Endothelial cell of hepatic sinusoid (primary cell): ENCODE data around the gene BAIAP3.

ENCODE experiments used
- in situ Hi-C: cut with HindIII; loops from 2 replicates; pipeline ENCODE4 v1.10.0; 2017; ENCODE audit warnings: low sequenced_read_pairs

The BAIAP3 gene

DNA sequence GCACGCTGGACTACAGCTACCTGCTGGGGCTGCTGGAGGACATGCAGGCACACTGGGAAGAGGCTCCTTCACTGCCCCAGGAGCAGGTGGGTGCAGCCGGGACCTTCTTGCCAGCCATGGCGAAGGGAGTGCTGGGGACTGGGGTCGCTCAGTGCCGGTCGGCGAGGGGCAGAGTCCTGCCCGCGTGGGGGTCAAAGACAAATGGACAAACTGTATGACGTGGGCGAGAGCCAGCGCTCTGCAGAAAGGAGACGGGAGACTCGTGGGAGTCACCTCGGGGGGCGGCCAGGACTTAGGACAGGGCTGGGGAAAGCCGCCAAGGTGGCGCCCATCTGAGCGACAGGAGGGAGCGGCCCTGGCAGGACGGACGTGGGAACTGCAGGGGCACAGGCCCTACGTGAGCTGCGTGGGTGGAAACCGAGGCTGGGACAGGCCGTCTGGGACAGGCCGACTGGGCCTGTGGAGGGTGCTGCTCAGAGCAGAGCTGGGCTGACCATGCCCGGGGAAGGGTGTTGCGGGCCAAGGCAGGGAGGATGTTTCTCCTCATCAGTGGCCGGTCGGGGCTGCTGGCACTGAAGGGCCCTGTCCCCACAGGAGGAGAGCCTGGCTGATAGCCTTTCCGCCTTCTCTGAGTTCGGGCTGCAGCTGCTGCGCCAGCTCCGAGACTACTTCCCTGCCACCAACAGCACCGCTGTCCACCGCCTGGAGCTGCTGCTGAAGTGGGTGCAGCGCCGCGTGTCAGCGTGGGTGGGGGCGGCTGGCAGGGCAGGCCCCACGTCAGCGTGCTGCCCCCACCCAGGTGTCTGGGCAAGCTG is 10.2 kb downstream of the BAIAP3 start:
- in situ Hi-C loops: no loop called here

DNA sequence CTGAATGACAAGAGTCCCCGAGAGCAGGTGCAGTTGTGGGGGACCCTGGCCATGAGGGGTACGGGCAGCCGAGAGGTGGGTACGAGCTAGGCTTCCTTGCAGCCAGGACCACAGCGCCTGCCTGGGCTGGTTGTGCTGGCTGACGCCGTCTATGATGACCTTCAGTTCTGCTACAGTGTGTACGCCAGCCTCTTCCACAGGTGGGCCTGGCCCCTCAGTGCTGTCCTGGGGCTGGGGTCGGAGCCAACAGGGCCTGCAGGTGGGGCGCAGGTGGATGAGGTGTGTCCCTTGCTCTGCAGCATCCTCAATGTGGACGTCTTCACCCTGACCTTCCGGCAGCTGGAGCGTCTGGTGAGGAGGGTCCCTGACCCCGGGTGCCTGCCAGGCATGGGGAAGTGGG is 11.1 kb downstream of the BAIAP3 start:
- in situ Hi-C loops: no loop called here

DNA sequence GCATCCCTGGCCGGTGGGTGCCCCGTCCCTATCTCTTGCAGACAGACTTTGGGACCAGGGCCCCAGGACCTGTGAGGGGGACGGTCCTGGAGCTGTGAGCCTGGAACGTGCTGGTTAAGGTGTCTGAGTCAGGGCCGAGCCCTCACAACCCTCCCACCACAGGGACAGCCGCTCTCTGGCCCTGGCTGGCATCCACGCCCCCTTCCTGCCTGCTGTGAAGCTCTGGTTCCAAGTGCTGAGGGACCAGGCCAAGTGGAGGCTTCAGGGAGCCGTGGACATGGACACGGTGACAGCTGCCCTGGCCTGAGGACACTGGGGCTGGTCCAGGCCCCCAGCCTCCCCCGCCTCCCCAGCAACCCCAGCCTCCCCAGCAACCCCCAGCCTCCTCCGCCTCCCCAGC is 11.6 kb downstream of the BAIAP3 start:
- in situ Hi-C loops: no loop called here

DNA sequence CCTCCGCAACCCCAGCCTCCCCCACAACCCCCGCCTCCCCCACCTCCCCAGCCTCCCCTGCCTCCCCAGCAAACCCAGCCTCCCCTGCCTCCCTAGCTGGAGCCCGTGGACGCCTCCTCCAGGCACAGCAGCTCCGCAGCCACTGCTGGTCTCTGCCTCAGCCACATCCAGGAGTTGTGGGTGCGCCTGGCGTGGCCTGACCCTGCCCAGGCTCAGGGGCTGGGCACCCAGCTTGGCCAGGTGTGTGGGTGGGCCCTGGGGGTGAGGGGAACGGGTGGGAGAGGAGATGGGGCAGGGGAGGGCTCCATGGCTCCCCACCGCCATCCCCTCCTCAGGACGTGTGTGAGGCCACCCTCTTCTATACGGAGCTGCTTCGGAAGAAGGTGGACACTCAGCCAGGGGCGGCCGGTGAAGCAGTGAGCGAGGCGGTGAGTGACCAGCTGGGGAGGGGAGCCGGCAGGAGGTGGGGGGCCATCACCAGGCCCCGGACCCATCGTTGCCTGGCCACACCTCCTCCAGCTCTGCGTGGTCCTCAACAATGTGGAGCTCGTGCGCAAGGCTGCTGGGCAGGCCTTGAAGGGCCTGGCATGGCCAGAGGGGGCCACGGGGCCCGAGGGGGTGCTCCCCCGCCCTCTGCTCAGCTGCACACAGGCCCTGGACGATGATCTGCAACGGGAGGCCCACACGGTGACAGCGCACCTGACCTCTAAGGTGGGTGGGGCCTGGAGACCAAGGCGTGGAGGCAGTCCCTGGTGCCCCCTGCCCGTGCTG is 12.4 kb downstream of the BAIAP3 start:
- in situ Hi-C loops: no loop called here

DNA sequence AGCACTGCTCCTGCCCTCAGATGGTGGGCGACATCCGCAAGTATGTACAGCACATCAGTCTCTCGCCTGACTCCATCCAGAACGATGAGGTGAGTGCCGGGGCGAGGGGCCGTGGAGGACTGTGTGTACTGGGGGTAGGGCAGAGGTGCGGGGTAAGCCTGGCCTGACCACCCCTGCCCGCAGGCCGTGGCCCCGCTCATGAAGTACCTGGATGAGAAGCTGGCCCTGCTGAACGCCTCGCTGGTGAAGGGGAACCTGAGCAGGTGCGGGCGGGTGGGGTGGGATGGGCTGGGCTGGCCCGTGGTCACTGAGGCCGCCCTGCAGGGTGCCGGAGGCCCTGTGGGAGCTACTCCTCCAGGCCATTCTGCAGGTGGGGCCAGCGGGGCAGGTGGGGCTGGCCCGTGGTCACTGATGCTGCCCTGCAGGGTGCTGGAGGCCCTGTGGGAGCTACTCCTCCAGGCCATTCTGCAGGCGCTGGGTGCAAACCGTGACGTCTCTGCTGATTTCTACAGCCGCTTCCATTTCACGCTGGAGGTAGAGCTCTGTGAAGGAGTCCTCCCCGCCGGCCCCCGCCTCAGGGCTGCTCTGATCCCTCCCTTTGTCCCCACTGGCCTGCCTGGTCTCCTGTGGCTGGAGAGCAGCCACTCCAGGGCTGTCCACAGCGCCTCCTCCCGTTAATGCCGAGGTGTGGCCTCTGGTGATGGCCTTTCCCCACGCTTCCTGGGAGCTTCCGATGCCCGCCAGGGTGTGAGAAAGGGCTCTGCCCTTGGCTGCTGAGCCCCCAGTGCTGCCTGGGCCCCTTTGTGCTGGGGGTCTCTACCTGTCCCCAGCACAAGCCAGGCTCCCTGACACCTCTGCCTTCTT is 13.2 kb downstream of the BAIAP3 start:
- in situ Hi-C loops: no loop called here

DNA sequence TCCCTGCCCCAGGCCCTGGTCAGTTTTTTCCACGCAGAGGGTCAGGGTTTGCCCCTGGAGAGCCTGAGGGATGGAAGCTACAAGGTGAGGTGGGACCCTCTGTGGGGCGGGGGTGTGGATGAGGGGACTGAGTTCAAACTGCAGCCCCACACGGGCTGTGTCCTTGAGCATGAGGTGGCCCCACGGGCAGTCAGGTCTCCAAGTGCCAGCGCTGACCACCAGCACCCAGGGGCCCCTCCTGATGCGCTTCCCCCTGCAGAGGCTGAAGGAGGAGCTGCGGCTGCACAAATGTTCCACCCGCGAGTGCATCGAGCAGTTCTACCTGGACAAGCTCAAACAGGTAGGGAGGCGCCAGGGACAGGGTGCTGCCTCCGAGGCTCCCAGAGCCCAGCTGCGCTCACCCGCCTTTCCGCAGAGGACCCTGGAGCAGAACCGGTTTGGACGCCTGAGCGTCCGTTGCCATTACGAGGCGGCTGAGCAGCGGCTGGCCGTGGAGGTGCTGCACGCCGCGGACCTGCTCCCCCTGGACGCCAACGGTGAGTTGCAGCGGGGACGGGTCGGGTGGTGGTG is 13.9 kb downstream of the BAIAP3 start:
- in situ Hi-C loops: no loop called here

DNA sequence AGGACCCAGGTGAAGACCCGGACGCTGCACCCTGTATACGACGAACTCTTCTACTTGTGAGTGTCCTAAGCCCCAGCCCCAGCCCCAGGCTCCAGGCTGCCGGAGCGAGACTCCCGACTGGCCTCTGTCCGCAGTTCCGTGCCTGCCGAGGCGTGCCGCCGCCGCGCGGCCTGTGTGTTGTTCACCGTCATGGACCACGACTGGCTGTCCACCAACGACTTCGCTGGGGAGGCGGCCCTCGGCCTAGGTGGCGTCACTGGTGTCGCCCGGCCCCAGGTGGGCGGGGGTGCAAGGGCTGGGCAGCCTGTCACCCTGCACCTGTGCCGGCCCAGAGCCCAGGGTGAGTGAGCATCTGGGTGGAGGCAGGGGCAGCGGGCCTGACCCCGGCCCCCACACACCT is 14.5 kb downstream of the BAIAP3 start:
- in situ Hi-C loops: no loop called here

DNA sequence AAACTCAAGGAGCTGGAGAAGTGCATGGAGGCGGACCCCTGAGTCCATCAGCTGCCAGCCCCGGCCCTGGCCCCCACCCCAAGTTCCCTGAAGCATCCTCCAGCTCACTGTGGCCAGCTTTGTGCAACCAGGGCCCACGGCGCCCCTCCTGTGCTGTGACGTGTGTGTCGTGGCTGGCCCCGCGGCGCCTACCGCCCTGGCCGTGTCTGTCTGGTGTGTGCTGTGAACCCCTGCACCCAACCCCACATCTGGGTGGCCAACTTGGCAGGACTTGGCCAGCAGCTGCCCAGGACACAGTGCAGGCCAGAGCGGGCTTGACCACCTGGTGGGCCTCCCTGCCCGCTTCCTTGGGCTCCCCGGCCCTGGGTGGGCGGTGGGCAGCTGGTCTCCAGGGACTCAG is 15.0 kb downstream of the BAIAP3 start:
- in situ Hi-C loops: no loop called here

DNA sequence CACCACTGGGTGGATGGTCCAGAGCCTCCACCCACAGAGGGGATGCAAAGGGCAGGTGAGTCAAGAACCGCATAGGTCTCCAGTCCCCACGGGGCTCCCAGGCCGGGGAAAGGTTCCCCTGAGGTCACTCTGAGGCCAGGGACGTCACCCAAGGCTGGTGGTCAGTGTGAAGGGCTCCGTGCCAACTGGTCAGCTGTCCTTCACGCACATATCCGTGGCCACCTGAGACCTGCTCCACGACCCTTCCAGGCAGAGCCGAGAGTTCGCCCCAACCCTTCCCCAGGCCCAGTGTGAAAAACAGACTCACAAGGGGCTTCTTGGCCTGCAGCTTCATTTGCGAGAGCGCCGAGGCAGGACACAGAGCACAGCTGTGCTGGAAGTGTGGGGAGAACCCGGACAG is 15.5 kb downstream of the BAIAP3 start:
- in situ Hi-C loops: no loop called here

DNA sequence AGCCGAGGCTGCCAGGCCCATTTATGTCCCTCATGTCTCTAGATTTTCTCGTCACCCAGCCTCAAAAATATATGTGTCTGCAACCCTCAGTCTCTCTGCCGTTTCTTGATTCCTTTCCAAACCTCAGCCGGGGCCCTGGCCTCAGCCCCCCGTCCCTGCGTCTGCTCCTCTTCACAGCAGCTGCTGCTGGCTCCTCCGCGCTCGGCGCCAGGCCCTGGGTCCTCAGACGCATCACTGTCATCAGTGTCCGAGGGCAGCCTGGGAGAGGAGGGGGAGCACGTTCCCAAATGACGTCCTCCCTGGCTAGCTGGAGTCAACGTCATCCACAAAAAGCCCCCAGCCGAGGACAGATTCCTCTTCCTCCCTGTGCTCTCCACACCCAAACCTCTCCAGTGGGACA is 15.9 kb downstream of the BAIAP3 start:
- in situ Hi-C loops: no loop called here

DNA sequence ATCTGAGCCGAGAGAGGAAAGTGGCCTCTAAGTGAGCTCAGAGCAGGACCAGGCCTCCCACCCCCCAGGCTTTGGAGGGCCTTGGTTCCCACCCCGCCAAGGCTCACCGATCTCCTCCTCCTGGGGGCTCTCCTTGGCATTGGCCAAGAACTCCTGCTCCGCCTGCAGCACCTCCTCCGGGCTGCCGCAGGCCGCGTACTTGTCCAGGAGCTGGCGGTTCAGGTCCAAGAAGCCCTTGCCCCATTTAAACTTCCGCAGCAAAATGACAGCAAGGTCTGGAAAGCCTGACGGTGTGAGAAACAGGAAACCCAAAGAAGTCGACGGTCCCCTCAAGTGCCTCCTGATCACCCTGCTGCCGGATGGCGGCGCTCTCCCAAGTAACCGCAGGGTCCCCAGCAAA is 16.5 kb downstream of the BAIAP3 start:
- in situ Hi-C loops: no loop called here

DNA sequence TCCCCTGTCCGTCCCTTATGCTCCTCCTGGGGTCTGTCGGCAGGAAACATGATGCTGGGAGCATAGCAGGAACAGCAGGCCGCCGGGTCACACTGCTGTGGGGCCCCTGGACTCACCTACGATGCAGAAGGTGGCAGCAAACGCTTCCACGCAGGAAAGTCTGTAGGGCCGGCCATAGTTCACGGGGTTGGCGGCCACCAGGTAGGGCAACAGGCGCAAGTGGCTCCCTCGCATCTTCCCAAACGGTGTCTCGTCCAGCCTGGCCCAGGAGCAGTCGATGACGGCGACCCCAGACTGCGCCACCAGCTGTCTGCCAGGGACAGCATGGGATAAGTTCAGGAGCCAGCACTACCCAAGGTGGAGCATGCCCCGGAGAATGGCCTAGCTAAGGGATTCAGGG is 17.2 kb downstream of the BAIAP3 start:
- in situ Hi-C loops: no loop called here

DNA sequence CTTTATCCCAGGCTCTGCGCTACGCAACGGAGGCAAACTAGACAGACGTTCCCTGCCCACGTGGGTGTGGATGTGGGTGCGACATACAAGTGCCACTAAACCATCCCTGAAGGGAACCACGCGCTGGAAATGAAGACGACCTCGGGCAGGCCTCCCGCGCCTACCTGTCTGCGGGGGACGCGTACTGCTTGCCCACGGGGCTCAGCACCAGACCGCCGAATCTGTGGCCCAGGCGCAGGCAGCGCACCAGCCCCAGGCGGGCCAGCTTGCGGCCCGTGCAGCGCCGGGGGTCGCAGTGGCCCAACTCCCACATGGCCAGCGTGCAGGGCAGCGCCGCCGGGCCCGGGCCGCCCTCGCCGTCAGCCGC is 17.8 kb downstream of the BAIAP3 start:
- in situ Hi-C loops: no loop called here

DNA sequence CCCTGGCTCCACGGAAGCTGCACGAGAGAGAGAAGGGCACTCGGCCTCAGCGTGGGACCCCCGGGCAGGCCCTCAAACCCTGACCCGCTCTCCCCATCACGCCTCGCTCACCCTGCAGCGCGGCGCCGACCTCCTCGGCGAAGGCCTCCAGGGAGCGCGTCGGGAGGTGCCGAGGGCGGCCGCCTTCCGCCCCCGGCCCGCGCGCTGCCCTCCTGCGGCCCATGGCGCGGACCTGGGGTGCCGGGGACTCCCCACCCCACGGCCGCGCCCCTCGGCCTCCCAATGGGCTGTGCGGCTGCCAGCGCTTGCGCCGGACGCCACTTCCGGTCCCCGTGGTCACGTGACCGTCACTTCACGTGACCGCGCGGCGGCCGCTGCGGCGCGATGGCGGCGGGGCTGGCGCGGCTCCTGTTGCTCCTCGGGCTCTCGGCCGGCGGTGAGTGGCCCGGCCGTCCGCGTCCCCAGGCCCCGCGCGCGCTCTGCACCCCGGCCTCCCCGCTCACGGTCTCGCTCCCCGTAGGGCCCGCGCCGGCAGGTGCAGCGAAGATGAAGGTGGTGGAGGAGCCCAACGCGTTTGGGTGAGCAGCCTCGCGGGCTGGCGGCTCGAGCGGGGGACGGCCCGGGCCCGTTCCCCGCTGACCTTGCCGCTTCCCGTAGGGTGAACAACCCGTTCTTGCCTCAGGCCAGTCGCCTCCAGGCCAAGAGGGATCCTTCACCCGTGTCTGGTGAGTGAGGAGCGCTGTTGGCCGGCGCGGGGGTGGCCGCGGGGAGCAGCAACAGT is 18.3 kb downstream of the BAIAP3 start, which contains the start of the genes GNPTG and TSR3:
GNPTG (plus strand) TSS at position 350 of the 781 bp plus-strand sequence; CDS start at position 385, 35 bp downstream.
TSR3 (minus strand) TSS at position 297 of the 781 bp plus-strand sequence; CDS start at position 223, 74 bp downstream.
- in situ Hi-C loops: no loop called here

DNA sequence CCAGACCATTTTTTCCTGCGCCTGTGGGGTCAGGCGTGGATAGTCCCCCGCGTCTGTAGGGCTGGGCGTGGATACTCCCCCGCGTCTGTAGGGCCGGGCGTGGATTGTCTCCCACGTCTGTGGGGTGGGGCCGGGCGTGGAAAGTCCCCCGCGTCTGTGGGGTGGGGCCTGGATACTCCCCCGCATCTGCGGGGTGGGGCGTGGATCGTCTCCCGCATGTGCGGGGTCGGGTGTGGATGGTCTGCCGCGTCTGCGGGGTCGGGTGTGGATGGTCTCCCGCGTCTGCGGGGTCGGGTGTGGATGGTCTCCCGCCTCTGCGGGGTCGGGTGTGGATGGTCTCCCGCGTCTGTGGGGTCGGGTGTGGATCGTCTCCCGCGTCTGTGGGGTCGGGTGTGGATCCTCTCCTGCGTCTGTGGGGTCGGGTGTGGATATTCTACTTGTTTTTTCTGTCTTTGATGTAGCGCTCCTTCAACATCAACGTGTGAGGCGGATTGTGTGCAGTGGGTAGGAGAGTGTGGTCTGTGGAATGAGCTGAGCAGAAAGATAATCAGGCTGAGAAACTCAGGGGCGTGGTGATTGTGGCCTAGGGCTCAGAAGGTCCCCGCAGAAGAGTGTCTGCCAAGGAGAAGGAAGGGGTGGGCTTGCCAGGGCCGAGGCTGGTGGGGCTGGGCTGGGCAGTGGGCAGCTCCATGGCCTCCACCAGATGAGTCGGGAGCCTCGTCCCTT is 21.5 kb downstream of the BAIAP3 start:
- in situ Hi-C loops: no loop called here

DNA sequence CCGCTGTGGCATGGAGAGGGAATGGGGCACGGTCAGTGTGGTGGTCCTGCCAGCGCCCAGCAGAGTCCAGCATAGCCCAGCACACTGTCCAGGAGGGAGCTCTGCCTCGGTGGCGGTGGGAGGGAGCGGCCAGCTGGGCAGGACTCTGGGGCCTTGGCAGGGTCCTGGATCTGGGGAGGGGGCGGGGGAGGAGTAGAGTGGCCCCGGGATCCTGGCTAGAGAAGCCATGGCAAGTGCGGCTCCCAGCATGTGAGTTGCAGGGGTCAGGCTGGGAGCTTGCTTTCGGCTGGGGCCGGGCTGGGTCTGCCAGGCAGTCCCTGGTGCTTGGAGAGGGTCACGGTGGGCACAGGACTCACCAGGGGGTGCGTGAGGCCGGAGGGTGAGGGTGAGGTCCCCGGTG is 22.1 kb downstream of the BAIAP3 start:
- in situ Hi-C loops: no loop called here

DNA sequence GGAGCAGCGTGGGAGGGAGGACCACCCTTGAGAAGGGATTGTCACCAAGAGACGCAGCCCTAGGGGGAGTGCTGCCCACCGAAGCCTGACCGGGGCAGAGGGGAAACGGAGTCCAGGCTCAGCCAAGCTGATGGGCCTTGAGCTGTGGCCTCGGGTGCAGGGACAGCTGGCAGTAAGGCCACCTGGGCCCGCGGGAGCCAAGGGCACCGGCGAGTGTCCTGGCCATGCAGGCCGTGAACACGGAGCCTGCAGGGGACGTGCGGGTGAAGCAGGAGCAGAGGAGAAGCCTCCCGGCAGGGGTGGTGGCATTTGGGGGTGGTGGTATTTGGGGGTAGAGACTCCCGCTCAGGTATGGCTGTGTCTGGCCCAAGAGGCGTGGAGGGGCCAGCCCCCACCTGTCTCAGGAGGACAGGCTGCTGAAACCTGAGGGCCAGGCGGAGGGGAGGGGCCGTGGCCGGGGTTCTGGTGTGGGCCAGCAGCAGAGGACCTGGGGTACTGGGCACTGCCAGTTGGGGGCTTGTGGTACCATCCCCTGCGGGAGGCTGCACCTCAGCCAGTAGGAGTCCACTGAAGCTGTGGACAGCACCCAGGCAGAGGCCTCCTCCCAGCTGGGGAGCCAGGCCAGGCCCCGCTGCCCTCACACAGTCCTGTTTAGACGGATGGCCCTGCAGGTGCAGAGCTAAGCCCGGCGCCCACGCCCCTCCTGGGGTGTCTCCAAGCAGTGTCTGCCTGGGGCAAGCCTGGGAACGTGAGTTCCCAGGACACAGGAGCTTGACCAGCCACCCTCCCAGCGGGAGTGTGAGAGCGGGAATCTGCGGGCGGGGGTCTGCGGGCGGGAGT is 22.8 kb downstream of the BAIAP3 start:
- in situ Hi-C loops: no loop called here

DNA sequence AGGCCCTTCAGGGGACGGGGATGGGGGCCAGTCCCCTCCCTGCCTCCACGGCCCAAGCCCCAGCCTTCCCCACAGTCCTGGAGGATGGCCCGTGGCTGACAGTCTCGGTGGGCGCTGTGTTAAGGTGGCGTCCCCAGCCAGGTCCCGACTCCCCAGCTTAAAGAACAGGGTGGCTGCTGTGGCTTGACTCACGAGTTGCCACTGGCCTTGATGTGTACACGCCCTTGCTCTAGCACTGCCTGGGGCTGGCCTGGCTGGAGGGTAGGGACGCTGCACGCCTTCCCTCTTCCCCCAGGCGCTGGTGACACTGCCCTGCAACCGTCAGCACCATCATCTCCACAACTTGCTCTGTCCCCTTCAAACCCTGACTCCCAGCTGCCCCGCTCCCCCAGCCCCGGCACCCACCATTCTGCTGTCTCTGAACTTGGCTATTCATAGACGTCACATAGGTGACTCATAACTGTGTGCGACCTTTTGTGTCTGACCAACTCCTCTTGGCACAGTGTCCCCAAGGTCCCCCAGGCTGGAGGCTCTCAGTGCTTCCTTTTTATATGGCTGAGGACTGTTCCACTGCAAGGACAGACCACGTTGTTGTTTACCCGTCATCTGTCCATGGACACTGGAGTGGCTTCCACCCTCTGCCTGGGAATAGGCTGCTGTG is 24.6 kb downstream of the BAIAP3 start:
- in situ Hi-C loops: no loop called here
